Measurements from ENCODE around the gene FARP2. TPM values are rescaled to one million over a fixed set of nuclear protein-coding genes. Genes with fewer than 3 reads are reported as not detected.
A peak's percentile ranks its signal among the peaks of the same experiment; 100 is the strongest.

FARP2 gene
- total RNA-seq, 4 donors from 2014 or later, result 42.7 to 229 (median 93.2) TPM

- no peaks in the 10 kb centered on the region for H3K9me3 ChIP-seq
- H3K27me3 ChIP-seq, result no peaks in the 10 kb centered on the region
- TF ChIP-seq EP300 (IDR thresholded peaks at IDR 0.05) (no peak), POLR2A (IDR thresholded peaks at IDR 0.05) (no peak), CTCF (IDR thresholded peaks at IDR 0.05) (no peak)
- DNase-seq (ENCODE audit: low spot score in 2 of 2), result no peak
- H3K27ac ChIP-seq, result no peak overlapping the region
- no peaks in the 10 kb centered on the region for H3K4me1 ChIP-seq
- H3K4me3 ChIP-seq, result no peak overlapping the region
- H3K36me3 ChIP-seq, result peaks cover 2 to 92% (median 10%) of the 10 kb centered on the region in 3 donors
- 85 to 87% methylated on average over 6 of the region's 6 CpGs for WGBS, 2 donors
These were observed 76.9 kb downstream of the FARP2 start for GRCh38 chr2:241432824-241433448.

GRCh38 chr2:241437179-241437578, 81.1 kb downstream of the FARP2 start:
- no peaks in the 10 kb centered on the region for H3K27me3 ChIP-seq
- no peak for DNase-seq (ENCODE audit: low spot score in 2 of 2)
- H3K36me3 ChIP-seq, result peaks cover 4 to 92% (median 10%) of the 10 kb centered on the region in 3 donors
- no peaks in the 10 kb centered on the region for H3K9me3 ChIP-seq
- H3K4me1 ChIP-seq, result peaks cover 0 to 10% (median 0%) of the 10 kb centered on the region in 4 donors
- TF ChIP-seq EP300 (IDR thresholded peaks at IDR 0.05), result no peak
- TF ChIP-seq CTCF (IDR thresholded peaks at IDR 0.05), result no peak
- no peak for TF ChIP-seq POLR2A (IDR thresholded peaks at IDR 0.05)
- 96 to 99% methylated on average over 2 of the region's 2 CpGs for WGBS, 2 donors
- H3K4me3 ChIP-seq, result no peak overlapping the region
- H3K27ac ChIP-seq, result no peak overlapping the region

- peaks cover 2 to 89% (median 10%) of the 10 kb centered on the region in 3 donors for H3K36me3 ChIP-seq
- H3K9me3 ChIP-seq, result no peaks in the 10 kb centered on the region
- H3K27ac ChIP-seq, result peak overlapping the region in 3 of 4 donors; percentile 24 to 83 (median 78)
- no peak for DNase-seq (ENCODE audit: low spot score in 2 of 2)
- peaks cover 0 to 10% (median 2%) of the 10 kb centered on the region in 4 donors for H3K4me1 ChIP-seq
- H3K27me3 ChIP-seq, result no peaks in the 10 kb centered on the region
- 55 to 68% methylated on average over 13 to 14 of the region's 14 CpGs for WGBS, 2 donors
- no peak overlapping the region for H3K4me3 ChIP-seq
- TF ChIP-seq POLR2A (IDR thresholded peaks at IDR 0.05), result no peak
- no peak for TF ChIP-seq EP300 (IDR thresholded peaks at IDR 0.05)
- no peak for TF ChIP-seq CTCF (IDR thresholded peaks at IDR 0.05)
These were observed 85.4 kb downstream of the FARP2 start for GRCh38 chr2:241441492-241441891.

- WGBS, 2 donors, result 80 to 84% methylated on average over 6 of the region's 6 CpGs
- peak in 1 of 2 donors; percentile 35 for DNase-seq (ENCODE audit: low spot score in 2 of 2)
These were observed 87.6 kb downstream of the FARP2 start for GRCh38 chr2:241443486-241444223.

More at GRCh38 chr2:241443486-241444223, 87.6 kb downstream of the FARP2 start:
- Histone ChIP-seq H3K9me3 (no peaks in the 10 kb centered on the region), H3K27me3 (no peaks in the 10 kb centered on the region), H3K36me3 (peaks cover 0 to 84% (median 2%) of the 10 kb centered on the region in 3 donors), H3K4me1 (peaks cover 0 to 10% (median 2%) of the 10 kb centered on the region in 4 donors), H3K27ac (peak overlapping the region in 2 of 4 donors; percentile 78 to 83), H3K4me3 (no peak overlapping the region)
- TF ChIP-seq POLR2A (IDR thresholded peaks at IDR 0.05) (no peak), EP300 (IDR thresholded peaks at IDR 0.05) (no peak), CTCF (IDR thresholded peaks at IDR 0.05) (no peak)
